GM19099 (cell line): ENCODE measurements around the gene OR10G3.

Experiments used
- POLR2A ChIP-seq: IDR thresholded peaks from 3 replicates; pipeline ENCODE4 v1.6.1; 2011; ENCODE audit warnings: low read depth; ENCODE audit not compliant: insufficient read length; ENCODE audit errors: extremely low read depth

OR10G3 gene

GRCh38 chr14:21524575-21525490, 55.0 kb downstream of the OR10G3 start:
- no peak for TF ChIP-seq POLR2A

- TF ChIP-seq POLR2A, result no peak
Observed at GRCh38 chr14:21523203-21523602, 56.7 kb downstream of the OR10G3 start.

- TF ChIP-seq POLR2A, result no peak
Observed at GRCh38 chr14:21521501-21521900, 58.4 kb downstream of the OR10G3 start.

GRCh38 chr14:21520767-21521166, 59.1 kb downstream of the OR10G3 start:
- no peak for TF ChIP-seq POLR2A

GRCh38 chr14:21518725-21519124, 61.2 kb downstream of the OR10G3 start:
- no peak for TF ChIP-seq POLR2A
